GM23338 (cell line): Measurements from ENCODE around the gene POLR2L. TPM values are rescaled to one million over a fixed set of nuclear protein-coding genes. Genes with fewer than 3 reads are reported as not detected.

ENCODE experiments used
- ATAC-seq: fragments of 200-7000 bp; cut with Tn5 transposase; 3 replicates; pipeline ENCODE4 v1.9.1; 2020
- DNase-seq: peaks from one replicate; pipeline ENCODE4 v3.0.0-alpha.2; 2015; ENCODE audit warnings: low spot score
- H2AFZ ChIP-seq: fragments of 200-600 bp; sonication (generic); 2 replicates; pipeline ENCODE4 v1.8.0; 2016; ENCODE audit warnings: antibody characterized with exemption, mild to moderate bottlenecking, moderate library complexity
- H3F3A ChIP-seq: fragments of 200-600 bp; sonication (generic); replicated peaks from 2 replicates; pipeline ENCODE4 v1.8.0; 2017; ENCODE audit warnings: antibody characterized with exemption, mixed run types, low read depth
- H3K27ac ChIP-seq: fragments of 200-600 bp; sonication (generic); 2 replicates; pipeline ENCODE4 v1.6.1; 2016; ENCODE audit warnings: low read depth
- H3K27me3 ChIP-seq: fragments of 200-600 bp; sonication (generic); 2 replicates; pipeline ENCODE4 v1.8.0; 2016; ENCODE audit warnings: mild to moderate bottlenecking, mixed run types, moderate library complexity; ENCODE audit not compliant: insufficient read depth
- H3K36me3 ChIP-seq: fragments of 200-600 bp; sonication (generic); 2 replicates; pipeline ENCODE4 v1.8.0; 2016; ENCODE audit warnings: mild to moderate bottlenecking; ENCODE audit not compliant: insufficient read depth
- H3K4me1 ChIP-seq: fragments of 200-600 bp; sonication (generic); 2 replicates; pipeline ENCODE4 v1.8.0; 2016; ENCODE audit warnings: mild to moderate bottlenecking, moderate library complexity; ENCODE audit not compliant: insufficient read depth
- H3K4me2 ChIP-seq: fragments of 200-600 bp; sonication (generic); 2 replicates; pipeline ENCODE4 v1.7.1; 2017; ENCODE audit warnings: mixed run types
- H3K4me3 ChIP-seq: fragments of 200-600 bp; sonication (generic); 2 replicates; pipeline ENCODE4 v1.6.1; 2016; ENCODE audit warnings: mixed run types
- H3K79me2 ChIP-seq: fragments of 200-600 bp; sonication (generic); replicated peaks from 2 replicates; pipeline ENCODE4 v1.8.0; 2017; ENCODE audit warnings: mild to moderate bottlenecking; ENCODE audit not compliant: insufficient read depth
- H3K9me2 ChIP-seq: fragments of 200-600 bp; sonication (generic); 2 replicates; pipeline ENCODE4 v1.8.0; 2017; ENCODE audit not compliant: insufficient read depth
- H4K20me1 ChIP-seq: fragments of 200-600 bp; sonication (generic); replicated peaks from 2 replicates; pipeline ENCODE4 v1.8.0; 2017; ENCODE audit warnings: mild to moderate bottlenecking; ENCODE audit not compliant: insufficient read depth
- H3K27ac Mint-ChIP-seq: 2 replicates; pipeline ENCODE4 v1.8.0; 2020; ENCODE audit warnings: inconsistent platforms, mild to moderate bottlenecking, moderate library complexity, mixed read lengths
- H3K27me3 Mint-ChIP-seq: 3 replicates; pipeline ENCODE4 v1.8.0; 2022; ENCODE audit warnings: low read depth, mild to moderate bottlenecking, moderate library complexity, mixed read lengths, inconsistent platforms; ENCODE audit not compliant: insufficient read depth, poor library complexity
- H3K36me3 Mint-ChIP-seq: 3 replicates; pipeline ENCODE4 v1.8.0; 2021; ENCODE audit warnings: low read depth, mild to moderate bottlenecking, inconsistent platforms, moderate library complexity, mixed read lengths
- H3K4me1 Mint-ChIP-seq: 3 replicates; pipeline ENCODE4 v1.8.0; 2020; ENCODE audit warnings: mild to moderate bottlenecking, inconsistent platforms, mixed read lengths
- H3K4me3 Mint-ChIP-seq: 3 replicates; pipeline ENCODE4 v1.8.0; 2021; ENCODE audit warnings: moderate library complexity, mild to moderate bottlenecking, inconsistent platforms, mixed read lengths
- H3K9me3 Mint-ChIP-seq: 3 replicates; pipeline ENCODE4 v1.8.0; 2020; ENCODE audit warnings: moderate library complexity, mild to moderate bottlenecking, inconsistent platforms, mixed read lengths
- JUNB ChIP-seq: IDR thresholded peaks from one replicate; pipeline ENCODE4 v1.6.1; 2016; ENCODE audit warnings: antibody characterized with exemption; ENCODE audit not compliant: unreplicated experiment
- POLR2AphosphoS5 ChIP-seq: IDR thresholded peaks from 2 replicates; pipeline ENCODE4 v1.6.1; 2016; ENCODE audit warnings: antibody characterized with exemption, low read depth
- REST ChIP-seq: IDR thresholded peaks from one replicate; pipeline ENCODE4 v1.6.1; 2018; ENCODE audit warnings: antibody characterized with exemption; ENCODE audit not compliant: unreplicated experiment
- ZNF462 ChIP-seq: fragments of 250-450 bp; sonication (Bioruptor Pico); IDR thresholded peaks from 2 replicates; pipeline ENCODE4 v1.5.0; 2020; ENCODE audit warnings: mild to moderate bottlenecking, moderate library complexity
- polyA plus RNA-seq: library from polyadenylated mRNA; unstranded; fragments of >200 nt; fragmentation: Nextera tagmentation; extraction: Ambion mirVana; gene quantifications from 2 replicates; pipeline ENCODE4 v1.2.1, GENCODE V29; 2016
- total RNA-seq: library from RNA; depleted of rRNA; stranded (reverse); fragments of >200 nt; shearing (Covaris generic); gene quantifications from 2 replicates; pipeline ENCODE4 v1.2.3, GENCODE V29; 2014

The POLR2L gene
- total and polyA plus RNA-seq, 2 experiments from 2014 or later = 32.2 to 369 TPM

GRCh38 chr11:858053-858761 is 15.9 kb upstream of the POLR2L start (continued):
- TF ChIP-seq ZNF462 (CRISPR knock-in tag) = no peak

- Histone ChIP-seq H4K20me1 (peaks cover 25% of the 10 kb centered on the region), H3K4me2 (no peak overlapping the region; the same call in 1 of the 2 replicates)
- no peak overlapping the region for H3K27ac Mint-ChIP-seq
- TF ChIP-seq JUNB = no peak
- no peak for TF ChIP-seq POLR2AphosphoS5
- no peak for TF ChIP-seq REST
- no peak for TF ChIP-seq ZNF462 (CRISPR knock-in tag)
Measured at GRCh38 chr11:856397-856796, 14.1 kb upstream of the POLR2L start.

More at GRCh38 chr11:856397-856796, 14.1 kb upstream of the POLR2L start:
- no peaks in the 10 kb centered on the region for H3K9me3 Mint-ChIP-seq
- 0 out of 2 replicates have a peak, but pooled peaks cover 3% of the 10 kb centered on the region for H3K79me2 ChIP-seq
- ATAC-seq = peak; percentile 8
- H3K4me1 Mint-ChIP-seq = peaks cover 25% of the 10 kb centered on the region
- no peaks in the 10 kb centered on the region for H3K27me3 ChIP-seq
- H3K4me3 Mint-ChIP-seq = no peak overlapping the region; the same call in 2 of the 3 replicates
- H3K4me1 ChIP-seq = peaks cover 14% of the 10 kb centered on the region
- DNase-seq = no peak
- H2AFZ ChIP-seq = no peak overlapping the region
- no peak overlapping the region for H3K4me3 ChIP-seq
- H3K36me3 ChIP-seq = no peaks in the 10 kb centered on the region
- peaks cover 3% of the 10 kb centered on the region; the same call in 1 of the 3 replicates for H3K36me3 Mint-ChIP-seq
- peaks cover 7% of the 10 kb centered on the region for H3F3A ChIP-seq
- no peaks in the 10 kb centered on the region for H3K9me2 ChIP-seq
- H3K27me3 Mint-ChIP-seq = peaks cover 18% of the 10 kb centered on the region
- no peak overlapping the region for H3K27ac ChIP-seq
